K562 (cell line): Measurements from ENCODE around the gene PDLIM5. TPM values are rescaled to one million over a fixed set of nuclear protein-coding genes. Genes with fewer than 3 reads are reported as not detected.

Experiments
- CTBP1 ChIP-seq: fragments of 450-650 bp; IDR thresholded peaks from 2 replicates; pipeline ENCODE4 v1.6.1; 2016; ENCODE audit warnings: borderline replicate concordance
- NRF1 ChIP-seq, 2 experiments: fragments of 450-650 bp; IDR thresholded peaks in 1 of 2; conservative IDR thresholded peaks in 1 of 2; 2 replicates each; pipeline ENCODE4 v1.6.1; 2014; ENCODE audit warnings: mild to moderate bottlenecking in 2 of 2
- POLR2AphosphoS5 ChIP-seq: IDR thresholded peaks from 2 replicates; pipeline ENCODE4 v1.6.1; 2011; ENCODE audit warnings: mild to moderate bottlenecking, low read depth, low read length, moderate library complexity; ENCODE audit not compliant: control insufficient read depth, insufficient read depth
- POLR2G ChIP-seq: fragments of 200-400 bp; formaldehyde crosslinking; IDR thresholded peaks from 2 replicates; pipeline ENCODE4 v1.6.1; 2017; ENCODE audit warnings: low read depth, mild to moderate bottlenecking, antibody characterized with exemption, low read length, moderate library complexity
- RBM15 ChIP-seq: fragments of 200-400 bp; formaldehyde crosslinking; IDR thresholded peaks from 2 replicates; pipeline ENCODE4 v1.6.1; 2018; ENCODE audit warnings: mild to moderate bottlenecking, low read length, moderate library complexity; ENCODE audit not compliant: insufficient read depth
- SAP30 ChIP-seq: fragments of 200-600 bp; sonication (generic); IDR thresholded peaks from 2 replicates; pipeline ENCODE4 v1.6.1; 2012; ENCODE audit warnings: borderline replicate concordance, low read depth, mild to moderate bottlenecking, moderate library complexity, low read length, control low read depth, inconsistent platforms; ENCODE audit not compliant: insufficient read depth, poor library complexity, severe bottlenecking
- SRSF9 ChIP-seq: fragments of 200-400 bp; formaldehyde crosslinking; IDR thresholded peaks from 2 replicates; pipeline ENCODE4 v1.6.1; 2017; ENCODE audit warnings: low read depth, low read length, borderline replicate concordance
- U2AF1 ChIP-seq: fragments of 200-400 bp; formaldehyde crosslinking; optimal IDR thresholded peaks from 2 replicates; pipeline ENCODE3; 2017; ENCODE audit warnings: mild to moderate bottlenecking, low read depth, low read length, moderate library complexity
- ZNF699 ChIP-seq: fragments of 250-450 bp; sonication (Bioruptor Pico); IDR thresholded peaks from 2 replicates; pipeline ENCODE4 v1.8.0; 2021; ENCODE audit warnings: mild to moderate bottlenecking, moderate library complexity; ENCODE audit not compliant: insufficient replicate concordance
- polyA plus RNA-seq, 8 experiments: library from polyadenylated mRNA; depleted of rRNA in 4 of 8; stranded (reverse) in 5 of 8; unstranded in 3 of 8; fragments of >200 nt; fragmentation: Nextera tagmentation in 2 of 8; fragmentation: Illumina TruSeq in 1 of 8; extraction: Ambion mirVana in 2 of 8; extraction: Trizol in 1 of 8; gene quantifications; 2 replicates each; pipeline versions ENCODE4 v1.2.1 to v1.2.3, GENCODE V29; 2011 to 2014; ENCODE audit warnings: inconsistent platforms in 1 of 8, missing spikeins in 1 of 8
- total RNA-seq, 7 experiments: library from RNA; depleted of rRNA in 6 of 7; stranded (reverse); fragments of >200 nt in 6 of 7; fragmentation: Illumina TruSeq in 2 of 7; extraction: Trizol in 2 of 7; gene quantifications; 2 replicates each; pipeline versions ENCODE4 v1.2.1 to v1.2.3, GENCODE V29; 2011 to 2021; ENCODE audit warnings: low replicate concordance in 1 of 7
- TF ChIP-seq, protein P1 (sequence below), 3 experiments: fragments of 200-800 bp in 1 of 3; fragments of 250-450 bp in 1 of 3; fragments of 450-650 bp in 1 of 3; sonication (Bioruptor Pico) in 1 of 3; sonication (Bioruptor generic) in 1 of 3; formaldehyde crosslinking in 1 of 3; IDR thresholded peaks; 2 replicates each; pipeline versions ENCODE4 v1.6.1 to v1.8.0; 2016 to 2022; ENCODE audit warnings: mild to moderate bottlenecking in 2 of 3, missing genetic modification characterization in 2 of 3, missing compliant biosample characterization in 1 of 3, moderate library complexity in 1 of 3
- TF ChIP-seq, protein P2 (sequence below): fragments of 250-450 bp; sonication (Bioruptor Pico); IDR thresholded peaks from 2 replicates; pipeline ENCODE4 v1.5.0; 2021
- TF ChIP-seq, protein P3 (sequence below): IDR thresholded peaks from 2 replicates; pipeline ENCODE4 v1.6.1; 2011; ENCODE audit warnings: borderline replicate concordance, low read depth, mild to moderate bottlenecking, moderate library complexity, low read length; ENCODE audit not compliant: insufficient read depth, poor library complexity, severe bottlenecking
- TF ChIP-seq, protein P4 (sequence below): fragments of 200-800 bp; sonication (Bioruptor generic); IDR thresholded peaks from 2 replicates; pipeline ENCODE4 v1.6.1; 2017; ENCODE audit warnings: missing genetic modification characterization, missing compliant biosample characterization
- TF ChIP-seq, protein P5 (sequence below), 2 experiments: fragments of 450-650 bp in 1 of 2; IDR thresholded peaks; 2 replicates each; pipeline ENCODE4 v1.6.1; 2011 to 2017; ENCODE audit warnings: low read depth in 2 of 2, antibody characterized with exemption in 1 of 2, borderline replicate concordance in 1 of 2, low read length in 1 of 2, mild to moderate bottlenecking in 1 of 2, mixed read lengths in 1 of 2; ENCODE audit not compliant: control insufficient read depth in 1 of 2

Gene PDLIM5
- total and polyA plus RNA-seq, 9 of the 15 experiments (the other 6 are each of a cell fraction or from before 2014, with no cell fraction given): 36.9 to 127 (median 62.5) TPM

DNA sequence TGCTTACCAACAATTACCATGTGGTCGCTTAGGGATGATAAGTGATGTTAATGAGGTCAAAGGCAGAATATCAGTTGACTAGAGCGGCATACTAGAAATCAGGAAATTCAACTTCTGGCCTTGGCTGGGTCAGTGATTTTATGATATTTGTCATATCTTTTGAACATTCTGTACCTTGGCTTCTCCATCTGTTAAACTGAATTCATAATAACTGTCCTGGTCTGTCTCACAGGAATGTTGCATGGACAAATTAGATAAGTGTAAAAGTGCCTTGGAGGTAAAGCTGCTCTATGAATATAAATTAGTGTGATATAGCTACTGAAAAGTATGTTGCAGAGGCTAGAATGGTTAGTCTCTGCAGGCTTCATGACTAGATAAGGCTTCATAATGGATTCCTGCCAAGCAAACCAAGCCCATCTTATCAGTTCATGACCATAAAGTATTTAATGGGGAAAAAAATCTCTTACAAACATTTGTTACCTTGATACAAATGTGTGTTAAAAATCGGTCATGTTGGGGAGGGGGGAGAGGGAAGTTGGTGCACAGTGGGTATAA is 201.4 kb downstream of the PDLIM5 start (continued):
- no peak for TF ChIP-seq U2AF1
- TF ChIP-seq POLR2G: no peak
- TF ChIP-seq, protein P1, sequence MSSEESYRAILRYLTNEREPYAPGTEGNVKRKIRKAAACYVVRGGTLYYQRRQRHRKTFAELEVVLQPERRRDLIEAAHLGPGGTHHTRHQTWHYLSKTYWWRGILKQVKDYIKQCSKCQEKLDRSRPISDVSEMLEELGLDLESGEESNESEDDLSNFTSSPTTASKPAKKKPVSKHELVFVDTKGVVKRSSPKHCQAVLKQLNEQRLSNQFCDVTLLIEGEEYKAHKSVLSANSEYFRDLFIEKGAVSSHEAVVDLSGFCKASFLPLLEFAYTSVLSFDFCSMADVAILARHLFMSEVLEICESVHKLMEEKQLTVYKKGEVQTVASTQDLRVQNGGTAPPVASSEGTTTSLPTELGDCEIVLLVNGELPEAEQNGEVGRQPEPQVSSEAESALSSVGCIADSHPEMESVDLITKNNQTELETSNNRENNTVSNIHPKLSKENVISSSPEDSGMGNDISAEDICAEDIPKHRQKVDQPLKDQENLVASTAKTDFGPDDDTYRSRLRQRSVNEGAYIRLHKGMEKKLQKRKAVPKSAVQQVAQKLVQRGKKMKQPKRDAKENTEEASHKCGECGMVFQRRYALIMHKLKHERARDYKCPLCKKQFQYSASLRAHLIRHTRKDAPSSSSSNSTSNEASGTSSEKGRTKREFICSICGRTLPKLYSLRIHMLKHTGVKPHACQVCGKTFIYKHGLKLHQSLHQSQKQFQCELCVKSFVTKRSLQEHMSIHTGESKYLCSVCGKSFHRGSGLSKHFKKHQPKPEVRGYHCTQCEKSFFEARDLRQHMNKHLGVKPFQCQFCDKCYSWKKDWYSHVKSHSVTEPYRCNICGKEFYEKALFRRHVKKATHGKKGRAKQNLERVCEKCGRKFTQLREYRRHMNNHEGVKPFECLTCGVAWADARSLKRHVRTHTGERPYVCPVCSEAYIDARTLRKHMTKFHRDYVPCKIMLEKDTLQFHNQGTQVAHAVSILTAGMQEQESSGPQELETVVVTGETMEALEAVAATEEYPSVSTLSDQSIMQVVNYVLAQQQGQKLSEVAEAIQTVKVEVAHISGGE (CRISPR knock-in tag; IDR thresholded peaks at IDR 0.05): no peak
- TF ChIP-seq, protein P2, sequence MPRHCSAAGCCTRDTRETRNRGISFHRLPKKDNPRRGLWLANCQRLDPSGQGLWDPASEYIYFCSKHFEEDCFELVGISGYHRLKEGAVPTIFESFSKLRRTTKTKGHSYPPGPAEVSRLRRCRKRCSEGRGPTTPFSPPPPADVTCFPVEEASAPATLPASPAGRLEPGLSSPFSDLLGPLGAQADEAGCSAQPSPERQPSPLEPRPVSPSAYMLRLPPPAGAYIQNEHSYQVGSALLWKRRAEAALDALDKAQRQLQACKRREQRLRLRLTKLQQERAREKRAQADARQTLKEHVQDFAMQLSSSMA (CRISPR knock-in tag): no peak
- TF ChIP-seq SAP30: no peak
- no peak for TF ChIP-seq CTBP1
- TF ChIP-seq NRF1 (conservative IDR thresholded peaks at IDR 0.05 in 1 of 2, IDR thresholded peaks at IDR 0.05 in 1 of 2): no peak
- TF ChIP-seq SRSF9: no peak
- TF ChIP-seq POLR2AphosphoS5: peak; percentile 47; the same call in 1 of the 2 replicates
- TF ChIP-seq ZNF699: no peak
- TF ChIP-seq, protein P3, sequence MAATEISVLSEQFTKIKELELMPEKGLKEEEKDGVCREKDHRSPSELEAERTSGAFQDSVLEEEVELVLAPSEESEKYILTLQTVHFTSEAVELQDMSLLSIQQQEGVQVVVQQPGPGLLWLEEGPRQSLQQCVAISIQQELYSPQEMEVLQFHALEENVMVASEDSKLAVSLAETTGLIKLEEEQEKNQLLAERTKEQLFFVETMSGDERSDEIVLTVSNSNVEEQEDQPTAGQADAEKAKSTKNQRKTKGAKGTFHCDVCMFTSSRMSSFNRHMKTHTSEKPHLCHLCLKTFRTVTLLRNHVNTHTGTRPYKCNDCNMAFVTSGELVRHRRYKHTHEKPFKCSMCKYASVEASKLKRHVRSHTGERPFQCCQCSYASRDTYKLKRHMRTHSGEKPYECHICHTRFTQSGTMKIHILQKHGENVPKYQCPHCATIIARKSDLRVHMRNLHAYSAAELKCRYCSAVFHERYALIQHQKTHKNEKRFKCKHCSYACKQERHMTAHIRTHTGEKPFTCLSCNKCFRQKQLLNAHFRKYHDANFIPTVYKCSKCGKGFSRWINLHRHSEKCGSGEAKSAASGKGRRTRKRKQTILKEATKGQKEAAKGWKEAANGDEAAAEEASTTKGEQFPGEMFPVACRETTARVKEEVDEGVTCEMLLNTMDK: no peak
- TF ChIP-seq, protein P4, sequence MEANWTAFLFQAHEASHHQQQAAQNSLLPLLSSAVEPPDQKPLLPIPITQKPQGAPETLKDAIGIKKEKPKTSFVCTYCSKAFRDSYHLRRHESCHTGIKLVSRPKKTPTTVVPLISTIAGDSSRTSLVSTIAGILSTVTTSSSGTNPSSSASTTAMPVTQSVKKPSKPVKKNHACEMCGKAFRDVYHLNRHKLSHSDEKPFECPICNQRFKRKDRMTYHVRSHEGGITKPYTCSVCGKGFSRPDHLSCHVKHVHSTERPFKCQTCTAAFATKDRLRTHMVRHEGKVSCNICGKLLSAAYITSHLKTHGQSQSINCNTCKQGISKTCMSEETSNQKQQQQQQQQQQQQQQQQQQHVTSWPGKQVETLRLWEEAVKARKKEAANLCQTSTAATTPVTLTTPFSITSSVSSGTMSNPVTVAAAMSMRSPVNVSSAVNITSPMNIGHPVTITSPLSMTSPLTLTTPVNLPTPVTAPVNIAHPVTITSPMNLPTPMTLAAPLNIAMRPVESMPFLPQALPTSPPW (CRISPR knock-in tag): peak; percentile 58
- TF ChIP-seq, protein P5, sequence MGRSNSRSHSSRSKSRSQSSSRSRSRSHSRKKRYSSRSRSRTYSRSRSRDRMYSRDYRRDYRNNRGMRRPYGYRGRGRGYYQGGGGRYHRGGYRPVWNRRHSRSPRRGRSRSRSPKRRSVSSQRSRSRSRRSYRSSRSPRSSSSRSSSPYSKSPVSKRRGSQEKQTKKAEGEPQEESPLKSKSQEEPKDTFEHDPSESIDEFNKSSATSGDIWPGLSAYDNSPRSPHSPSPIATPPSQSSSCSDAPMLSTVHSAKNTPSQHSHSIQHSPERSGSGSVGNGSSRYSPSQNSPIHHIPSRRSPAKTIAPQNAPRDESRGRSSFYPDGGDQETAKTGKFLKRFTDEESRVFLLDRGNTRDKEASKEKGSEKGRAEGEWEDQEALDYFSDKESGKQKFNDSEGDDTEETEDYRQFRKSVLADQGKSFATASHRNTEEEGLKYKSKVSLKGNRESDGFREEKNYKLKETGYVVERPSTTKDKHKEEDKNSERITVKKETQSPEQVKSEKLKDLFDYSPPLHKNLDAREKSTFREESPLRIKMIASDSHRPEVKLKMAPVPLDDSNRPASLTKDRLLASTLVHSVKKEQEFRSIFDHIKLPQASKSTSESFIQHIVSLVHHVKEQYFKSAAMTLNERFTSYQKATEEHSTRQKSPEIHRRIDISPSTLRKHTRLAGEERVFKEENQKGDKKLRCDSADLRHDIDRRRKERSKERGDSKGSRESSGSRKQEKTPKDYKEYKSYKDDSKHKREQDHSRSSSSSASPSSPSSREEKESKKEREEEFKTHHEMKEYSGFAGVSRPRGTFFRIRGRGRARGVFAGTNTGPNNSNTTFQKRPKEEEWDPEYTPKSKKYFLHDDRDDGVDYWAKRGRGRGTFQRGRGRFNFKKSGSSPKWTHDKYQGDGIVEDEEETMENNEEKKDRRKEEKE (IDR thresholded peaks at IDR 0.05; ENCODE audit: borderline replicate concordance in 1 of 2, control insufficient read depth in 1 of 2, low read depth in 2 of 2, low read length in 1 of 2): no peak
- no peak for TF ChIP-seq RBM15
